A673 (cell line): ENCODE data around the gene MYH10. TPM values are rescaled to one million over a fixed set of nuclear protein-coding genes. Genes with fewer than 3 reads are reported as not detected.

Experiments used
- BruUV-seq: library from RNA; stranded (reverse); fragments of 400-500 nt; replicated peaks from 2 replicates; lab custom pipeline; 2021; lab: Mats Ljungman, UMichigan
- CTCF ChIA-PET: fragments of 300-600 bp; sonication (Branson Sonifier 250); formaldehyde crosslinking; loops from one replicate; lab custom pipeline; 2022; ENCODE audit warnings: antibody characterized with exemption; lab: Charles Lee
- POLR2A ChIA-PET: fragments of 300-600 bp; sonication (Branson Sonifier 250); formaldehyde crosslinking; loops from one replicate; lab custom pipeline; 2022; ENCODE audit warnings: antibody characterized with exemption; ENCODE audit not compliant: low non-redundant PET; lab: Charles Lee
- DNase-seq: peaks from one replicate; pipeline ENCODE4 v3.0.0-alpha.2; 2015; ENCODE audit warnings: low spot score
- H3K27ac ChIP-seq: fragments of 200-600 bp; sonication (generic); 2 replicates; pipeline ENCODE4 v1.5.1; 2016; ENCODE audit warnings: mixed run types, low read depth, mild to moderate bottlenecking, mixed read lengths, antibody characterized with exemption, low read length; ENCODE audit not compliant: poor library complexity, severe bottlenecking
- H3K27me3 ChIP-seq: fragments of 200-600 bp; sonication (generic); replicated peaks from 2 replicates; pipeline ENCODE4 v1.6.1; 2017; ENCODE audit warnings: mixed run types, low read depth, mild to moderate bottlenecking, mixed read lengths, antibody characterized with exemption, low read length; ENCODE audit not compliant: insufficient read depth, poor library complexity
- H3K36me3 ChIP-seq: fragments of 200-600 bp; sonication (generic); 2 replicates; pipeline ENCODE4 v1.6.1; 2016; ENCODE audit warnings: mixed run types, mild to moderate bottlenecking, mixed read lengths, antibody characterized with exemption, low read length; ENCODE audit not compliant: insufficient read depth, poor library complexity, severe bottlenecking
- H3K4me1 ChIP-seq: fragments of 200-600 bp; sonication (generic); 2 replicates; pipeline ENCODE4 v1.6.1; 2017; ENCODE audit warnings: mixed run types, mild to moderate bottlenecking, mixed read lengths, antibody characterized with exemption, low read length; ENCODE audit not compliant: insufficient read depth, poor library complexity, severe bottlenecking
- H3K4me3 ChIP-seq: fragments of 200-600 bp; sonication (generic); 2 replicates; pipeline ENCODE4 v1.5.1; 2016; ENCODE audit warnings: low read depth, mixed run types, mild to moderate bottlenecking, mixed read lengths, low read length; ENCODE audit not compliant: poor library complexity, severe bottlenecking
- H3K9me3 ChIP-seq: fragments of 200-600 bp; sonication (generic); 2 replicates; pipeline ENCODE4 v1.6.1; 2016; ENCODE audit warnings: mixed run types, low read depth, mild to moderate bottlenecking, mixed read lengths, antibody characterized with exemption, low read length; ENCODE audit not compliant: poor library complexity, severe bottlenecking
- CTCF ChIP-seq: fragments of 300-800, 200-600 bp; sonication (generic); conservative IDR thresholded peaks from 2 replicates; pipeline ENCODE4 v1.5.1; 2017; ENCODE audit warnings: low read depth, mild to moderate bottlenecking, antibody characterized with exemption, low read length, moderate library complexity, mixed read lengths
- EZH2 ChIP-seq: fragments of 200-600 bp; sonication (generic); IDR thresholded peaks from 2 replicates; pipeline ENCODE4 v1.6.1; 2017; ENCODE audit warnings: borderline replicate concordance, low read depth, mild to moderate bottlenecking, mixed read lengths, antibody characterized with exemption, low read length; ENCODE audit not compliant: poor library complexity, severe bottlenecking
- intact Hi-C: fragments of 100-400 bp; cut with micrococcal nuclease; formaldehyde crosslinking; loops from one replicate; pipeline ENCODE4 v1.10.0; 2022; ENCODE audit not compliant: unreplicated experiment
- total RNA-seq: library from RNA; stranded (reverse); gene quantifications from 2 replicates; pipeline ENCODE4 v1.2.3, GENCODE V29; 2021

The MYH10 gene
- total RNA-seq, 1 experiment from 2014 or later: 129 TPM

GRCh38 chr17:8631554-8631877, 991 bp upstream of the MYH10 start:
- DNase-seq: peak; percentile 45
- POLR2A ChIA-PET: no interaction called here
- TF ChIP-seq EZH2: no peak
- no peak for TF ChIP-seq CTCF
- H3K27me3 ChIP-seq: no peaks in the 10 kb centered on the region
- peak overlapping the region; percentile 80 for H3K27ac ChIP-seq
- CTCF ChIA-PET: no interaction called here
- BruUV-seq: no TSS peak
- no peaks in the 10 kb centered on the region for H3K9me3 ChIP-seq
- intact Hi-C loops: no loop called here
- H3K4me1 ChIP-seq: peaks cover 23% of the 10 kb centered on the region
- no peaks in the 10 kb centered on the region for H3K36me3 ChIP-seq
- peak overlapping the region; percentile 98 for H3K4me3 ChIP-seq

- no TSS peak for BruUV-seq
- Histone ChIP-seq H3K4me3 (peak overlapping the region; percentile 98), H3K4me1 (peaks cover 24% of the 10 kb centered on the region), H3K27me3 (no peaks in the 10 kb centered on the region), H3K36me3 (no peaks in the 10 kb centered on the region), H3K9me3 (no peaks in the 10 kb centered on the region), H3K27ac (peak overlapping the region; percentile 92)
- POLR2A ChIA-PET: interaction anchor here (0.6 kb wide), 1 partner anchor 79 kb away, joined by 8 read pairs; no protein-coding TSS in a partner anchor
- peak; percentile 100 for DNase-seq
- CTCF ChIA-PET: interaction anchor here (0.6 to 1.0 kb wide), 3 partner anchors 11 to 296 kb away, joined by 3 to 4 read pairs (median 3); no protein-coding TSS in a partner anchor
- TF ChIP-seq CTCF: 0 out of 2 replicates have a peak, but pooled peaks have one; percentile 18
- no peak for TF ChIP-seq EZH2
- intact Hi-C loops: no loop called here
Observed at GRCh38 chr17:8630802-8631553, 453 bp upstream of the MYH10 start.

GRCh38 chr17:8629371-8630226, 926 bp downstream of the MYH10 start:
- ChIA-PET CTCF (interaction anchor here (0.5 to 0.6 kb wide), 2 partner anchors 48 to 66 kb away, joined by 3 to 6 read pairs; no protein-coding TSS in a partner anchor), POLR2A (interaction anchor here (0.6 kb wide), 1 partner anchor 99 kb away, joined by 3 read pairs; no protein-coding TSS in a partner anchor)
- no peaks in the 10 kb centered on the region for H3K9me3 ChIP-seq
- no peaks in the 10 kb centered on the region for H3K36me3 ChIP-seq
- DNase-seq: peak; percentile 31
- BruUV-seq: no TSS peak
- intact Hi-C loops: no loop called here
- peaks cover 24% of the 10 kb centered on the region for H3K4me1 ChIP-seq
- H3K4me3 ChIP-seq: peak overlapping the region; percentile 98
- TF ChIP-seq EZH2 (no peak), CTCF (no peak)
- no peaks in the 10 kb centered on the region for H3K27me3 ChIP-seq
- peak overlapping the region; percentile 92 for H3K27ac ChIP-seq
